HG03045 (cell line): ENCODE data around the gene TC2N.
"Not testable (repeated sequence)": the region's sequence is repeated elsewhere in the genome, so short reads cannot be mapped to it uniquely, and the experiment has no call there.

ENCODE experiments used
- ATAC-seq: cut with Tn5 transposase; IDR thresholded peaks from one replicate; pipeline ENCODE4 v1.9.1; 2021; ENCODE audit warnings: mild to moderate bottlenecking, moderate library complexity; ENCODE audit not compliant: unreplicated experiment

The TC2N gene

GRCh38 chr14:91835197-91835919, 32.0 kb downstream of the TC2N start:
- ATAC-seq, result peak; percentile 27

- ATAC-seq, result no peak
Observed at GRCh38 chr14:91834571-91834970, 32.8 kb downstream of the TC2N start.

GRCh38 chr14:91831337-91831736, 36.0 kb downstream of the TC2N start:
- ATAC-seq, result no peak

- peak; percentile 83 for ATAC-seq
Observed at GRCh38 chr14:91830777-91831176, 36.6 kb downstream of the TC2N start.

- no peak for ATAC-seq
Observed at GRCh38 chr14:91829511-91829910, 37.8 kb downstream of the TC2N start.

GRCh38 chr14:91827746-91828145, 39.6 kb downstream of the TC2N start:
- ATAC-seq, result no peak

- ATAC-seq, result peak; percentile 53
Observed at GRCh38 chr14:91817566-91818325, 49.6 kb downstream of the TC2N start.

- ATAC-seq, result no peak
Observed at GRCh38 chr14:91814317-91814716, 53.0 kb downstream of the TC2N start.

- no peak for ATAC-seq
Observed at GRCh38 chr14:91810699-91811098, 56.6 kb downstream of the TC2N start.

- no peak for ATAC-seq
Observed at GRCh38 chr14:91806716-91807115, 60.6 kb downstream of the TC2N start.

GRCh38 chr14:91806094-91806493, 61.2 kb downstream of the TC2N start:
- ATAC-seq, result not testable (repeated sequence)

- ATAC-seq, result no peak
Observed at GRCh38 chr14:91805659-91806058, 61.7 kb downstream of the TC2N start.

- ATAC-seq, result no peak
Observed at GRCh38 chr14:91801358-91801757, 66.0 kb downstream of the TC2N start.

- ATAC-seq, result no peak
Observed at GRCh38 chr14:91796617-91797347, 70.6 kb downstream of the TC2N start.

- no peak for ATAC-seq
Observed at GRCh38 chr14:91793704-91794103, 73.6 kb downstream of the TC2N start.

GRCh38 chr14:91786188-91786587, 81.1 kb downstream of the TC2N start:
- no peak for ATAC-seq

- no peak for ATAC-seq
Observed at GRCh38 chr14:91780452-91780851, 86.9 kb downstream of the TC2N start.

- ATAC-seq, result no peak
Observed at GRCh38 chr14:91778217-91778616, 89.1 kb downstream of the TC2N start.

GRCh38 chr14:91774140-91775096, 92.9 kb downstream of the TC2N start:
- ATAC-seq, result no peak

GRCh38 chr14:91770185-91770584, 97.2 kb downstream of the TC2N start:
- ATAC-seq, result no peak
